PC-3 (cell line): ENCODE data around the gene ETNK2. TPM values are rescaled to one million over a fixed set of nuclear protein-coding genes. Genes with fewer than 3 reads are reported as not detected.

Experiments used
- ATAC-seq: fragments of 200-7000 bp; cut with Tn5 transposase; 2 replicates; pipeline ENCODE4 v1.9.1; 2020; ENCODE audit warnings: mild to moderate bottlenecking, moderate library complexity
- BruUV-seq: library from RNA; stranded (reverse); fragments of 400-500 nt; replicated peaks from 2 replicates; lab custom pipeline; 2021; lab: Mats Ljungman, UMichigan
- CTCF ChIA-PET: fragments of 300-600 bp; sonication (Branson Sonifier 250); formaldehyde crosslinking; loops from one replicate; lab custom pipeline; 2022; ENCODE audit warnings: antibody characterized with exemption; lab: Charles Lee
- POLR2A ChIA-PET: fragments of 300-600 bp; sonication (Branson Sonifier 250); formaldehyde crosslinking; loops from one replicate; lab custom pipeline; 2022; ENCODE audit warnings: antibody characterized with exemption; ENCODE audit not compliant: unreplicated experiment; lab: Charles Lee
- DNase-seq: peaks from one replicate; pipeline ENCODE4 v3.0.0-alpha.2; 2015
- H2AFZ ChIP-seq: fragments of 300-600 bp; sonication (generic); 2 replicates; pipeline ENCODE4 v1.6.0; 2016; ENCODE audit warnings: antibody characterized with exemption, low read length
- H3F3A ChIP-seq: fragments of 300-600 bp; sonication (generic); one replicate; pipeline ENCODE4 v1.6.0; 2017; ENCODE audit warnings: antibody characterized with exemption, low read length, control low read depth, mild to moderate bottlenecking; ENCODE audit not compliant: unreplicated experiment
- H3K27ac ChIP-seq: fragments of 300-600 bp; sonication (generic); 2 replicates; pipeline ENCODE4 v1.5.1; 2016; ENCODE audit warnings: mild to moderate bottlenecking, low read length
- H3K27me3 ChIP-seq: fragments of 300-600 bp; sonication (generic); 2 replicates; pipeline ENCODE4 v1.6.1; 2016; ENCODE audit warnings: low read length, mixed read lengths
- H3K36me3 ChIP-seq: fragments of 300-600 bp; sonication (generic); 2 replicates; pipeline ENCODE4 v1.6.1; 2016; ENCODE audit warnings: low read depth, mixed run types, low read length, mixed read lengths
- H3K4me1 ChIP-seq: fragments of 300-600 bp; sonication (generic); 2 replicates; pipeline ENCODE4 v1.5.1; 2016; ENCODE audit warnings: low read length; ENCODE audit not compliant: insufficient read depth
- H3K4me2 ChIP-seq: fragments of 300-600 bp; sonication (generic); 2 replicates; pipeline ENCODE4 v1.6.0; 2016; ENCODE audit warnings: low read length
- H3K4me3 ChIP-seq: fragments of 300-600 bp; sonication (generic); 2 replicates; pipeline ENCODE4 v1.5.1; 2016; ENCODE audit warnings: mild to moderate bottlenecking, low read length, mixed read lengths
- H3K79me2 ChIP-seq: fragments of 300-600 bp; sonication (generic); 2 replicates; pipeline ENCODE4 v1.6.1; 2017; ENCODE audit warnings: low read length, mixed read lengths
- H3K9ac ChIP-seq: fragments of 300-600 bp; sonication (generic); 2 replicates; pipeline ENCODE4 v1.6.0; 2016; ENCODE audit warnings: mild to moderate bottlenecking, low read length
- H3K9me2 ChIP-seq: fragments of 300-600 bp; sonication (generic); replicated peaks from 2 replicates; pipeline ENCODE4 v1.6.1; 2016; ENCODE audit warnings: mixed run types, low read length, mixed read lengths
- H3K9me3 ChIP-seq: fragments of 300-600 bp; sonication (generic); 2 replicates; pipeline ENCODE4 v1.6.1; 2016; ENCODE audit warnings: low read length, mixed read lengths
- H4K20me1 ChIP-seq: fragments of 300-600 bp; sonication (generic); 2 replicates; pipeline ENCODE4 v1.6.1; 2016; ENCODE audit warnings: low read length, mixed read lengths
- CTCF ChIP-seq: fragments of 300-600 bp; sonication (generic); conservative IDR thresholded peaks from 2 replicates; pipeline ENCODE4 v1.5.1; 2017; ENCODE audit warnings: antibody characterized with exemption, low read depth, mild to moderate bottlenecking, low read length
- EZH2 ChIP-seq: fragments of 300-600 bp; sonication (generic); IDR thresholded peaks from one replicate; pipeline ENCODE4 v1.6.1; 2017; ENCODE audit warnings: antibody characterized with exemption, mild to moderate bottlenecking, low read length; ENCODE audit not compliant: unreplicated experiment
- EZH2phosphoT487 ChIP-seq: fragments of 300-600 bp; sonication (generic); IDR thresholded peaks from 2 replicates; pipeline ENCODE4 v1.6.1; 2018; ENCODE audit warnings: mild to moderate bottlenecking, antibody characterized with exemption, low read length, borderline replicate concordance
- intact Hi-C: fragments of 100-400 bp; cut with micrococcal nuclease; formaldehyde crosslinking; loops from 2 replicates; pipeline ENCODE4 v1.9.0; 2023
- total RNA-seq: library from RNA; depleted of rRNA; stranded (reverse); fragments of >200 nt; gene quantifications from 2 replicates; pipeline ENCODE4 v1.2.3, GENCODE V29; 2014

Gene ETNK2
- total RNA-seq, 1 experiment from 2014 or later: 37.1 TPM

- POLR2A ChIA-PET: no interaction called here
- Histone ChIP-seq H2AFZ (no peak overlapping the region), H3K9ac (no peak overlapping the region), H3K9me3 (no peaks in the 10 kb centered on the region), H3K27ac (no peak overlapping the region), H3K4me1 (peaks cover 6% of the 10 kb centered on the region), H3F3A (no peaks in the 10 kb centered on the region), H3K4me3 (no peak overlapping the region), H3K36me3 (peaks cover 63% of the 10 kb centered on the region), H4K20me1 (no peaks in the 10 kb centered on the region), H3K9me2 (no peaks in the 10 kb centered on the region), H3K27me3 (no peaks in the 10 kb centered on the region), H3K79me2 (no peaks in the 10 kb centered on the region), H3K4me2 (no peak overlapping the region)
- intact Hi-C loops: no loop called here
- ATAC-seq (no peak), DNase-seq (no peak)
- CTCF ChIA-PET: interaction anchor here (0.6 kb wide), 1 partner anchor 14 kb away, joined by 7 read pairs; no protein-coding TSS in a partner anchor
- TF ChIP-seq CTCF: no peak
- TF ChIP-seq EZH2phosphoT487: no peak
- TF ChIP-seq EZH2: no peak
- BruUV-seq: no TSS peak
Measured at GRCh38 chr1:204121840-204122555, 29.8 kb downstream of the ETNK2 start.

- H3K27ac ChIP-seq: no peak overlapping the region
- H3K4me2 ChIP-seq: no peak overlapping the region
- no peak overlapping the region for H2AFZ ChIP-seq
- ChIA-PET POLR2A (interaction anchor here (0.6 kb wide), 1 partner anchor 849 kb away, joined by 3 read pairs; no protein-coding TSS in a partner anchor), CTCF (no interaction called here)
- peaks cover 45% of the 10 kb centered on the region for H3K79me2 ChIP-seq
- BruUV-seq: no TSS peak
- no peaks in the 10 kb centered on the region for H3K27me3 ChIP-seq
- peaks cover 57% of the 10 kb centered on the region for H3K36me3 ChIP-seq
- H3F3A ChIP-seq: no peaks in the 10 kb centered on the region
- intact Hi-C loops: no loop called here
- no peak for TF ChIP-seq CTCF
- TF ChIP-seq EZH2phosphoT487: no peak
- no peak for TF ChIP-seq EZH2
- ATAC-seq: no peak
- H3K9me3 ChIP-seq: no peaks in the 10 kb centered on the region
- no peak overlapping the region for H3K9ac ChIP-seq
- H3K9me2 ChIP-seq: no peaks in the 10 kb centered on the region
- DNase-seq: no peak
- no peaks in the 10 kb centered on the region for H3K4me1 ChIP-seq
- no peak overlapping the region for H3K4me3 ChIP-seq
- H4K20me1 ChIP-seq: no peaks in the 10 kb centered on the region
Measured at GRCh38 chr1:204116539-204116938, 35.3 kb downstream of the ETNK2 start.

- H3K4me1 ChIP-seq: peaks cover 12% of the 10 kb centered on the region
- H3F3A ChIP-seq: no peaks in the 10 kb centered on the region
- no peaks in the 10 kb centered on the region for H3K27me3 ChIP-seq
- DNase-seq (no peak), ATAC-seq (no peak)
- no peak overlapping the region for H2AFZ ChIP-seq
- H3K4me2 ChIP-seq: no peak overlapping the region
- H3K9ac ChIP-seq: no peak overlapping the region
- H3K4me3 ChIP-seq: no peak overlapping the region
- no peaks in the 10 kb centered on the region for H3K9me2 ChIP-seq
- peaks cover 59% of the 10 kb centered on the region for H3K79me2 ChIP-seq
- no TSS peak for BruUV-seq
- no peaks in the 10 kb centered on the region for H3K9me3 ChIP-seq
- H3K36me3 ChIP-seq: peaks cover 49% of the 10 kb centered on the region
- TF ChIP-seq EZH2phosphoT487 (no peak), EZH2 (no peak), CTCF (no peak)
- H3K27ac ChIP-seq: no peak overlapping the region
- POLR2A ChIA-PET: no interaction called here
- peaks cover 8% of the 10 kb centered on the region; the same call in 1 of the 2 replicates for H4K20me1 ChIP-seq
- CTCF ChIA-PET: no interaction called here
- intact Hi-C loops: no loop called here
Measured at GRCh38 chr1:204115116-204115515, 36.7 kb downstream of the ETNK2 start.
